Measurements from ENCODE around the gene OXER1. TPM values are rescaled to one million over a fixed set of nuclear protein-coding genes. Genes with fewer than 3 reads are reported as not detected.
A peak's percentile ranks its signal among the peaks of the same experiment; 100 is the strongest.

Gene OXER1
- total RNA-seq, 1 donor from 2014 or later: 1.8 TPM

GRCh38 chr2:42788882-42789281 lies 24.9 kb upstream of the OXER1 start:
- H3K9me3 Mint-ChIP-seq: no peaks in the 10 kb centered on the region
- no peak overlapping the region for H3K27ac Mint-ChIP-seq (ENCODE audit: unreplicated experiment)
- H3K4me1 Mint-ChIP-seq: peaks cover 29% of the 10 kb centered on the region
- TF ChIP-seq CTCF (conservative IDR thresholded peaks at IDR 0.05): no peak
- H3K27me3 Mint-ChIP-seq (ENCODE audit: low read depth): peaks cover 18% of the 10 kb centered on the region
- no peaks in the 10 kb centered on the region for H3K36me3 Mint-ChIP-seq (ENCODE audit: low read depth)
- DNase-seq (ENCODE audit: low read depth, low spot score): no peak
- H3K4me3 Mint-ChIP-seq: no peak overlapping the region

- Mint-ChIP-seq H3K27me3 (ENCODE audit: low read depth) (peaks cover 14% of the 10 kb centered on the region), H3K27ac (ENCODE audit: unreplicated experiment) (no peak overlapping the region), H3K36me3 (ENCODE audit: low read depth) (no peaks in the 10 kb centered on the region), H3K4me1 (peaks cover 25% of the 10 kb centered on the region), H3K9me3 (no peaks in the 10 kb centered on the region), H3K4me3 (no peak overlapping the region)
- no peak for TF ChIP-seq CTCF (conservative IDR thresholded peaks at IDR 0.05)
- no peak for DNase-seq (ENCODE audit: low read depth, low spot score)
These were observed 24.5 kb upstream of the OXER1 start for GRCh38 chr2:42788478-42788793.

GRCh38 chr2:42787788-42788477 lies 24.0 kb upstream of the OXER1 start:
- no peak overlapping the region for H3K4me3 Mint-ChIP-seq
- H3K4me1 Mint-ChIP-seq: peaks cover 22% of the 10 kb centered on the region
- H3K27ac Mint-ChIP-seq (ENCODE audit: unreplicated experiment): no peak overlapping the region
- no peaks in the 10 kb centered on the region for H3K36me3 Mint-ChIP-seq (ENCODE audit: low read depth)
- TF ChIP-seq CTCF (conservative IDR thresholded peaks at IDR 0.05): no peak
- no peak for DNase-seq (ENCODE audit: low read depth, low spot score)
- peaks cover 12% of the 10 kb centered on the region for H3K27me3 Mint-ChIP-seq (ENCODE audit: low read depth)
- H3K9me3 Mint-ChIP-seq: no peaks in the 10 kb centered on the region

GRCh38 chr2:42787424-42787787 lies 23.5 kb upstream of the OXER1 start:
- H3K36me3 Mint-ChIP-seq (ENCODE audit: low read depth): peaks cover 4% of the 10 kb centered on the region
- no peak overlapping the region for H3K27ac Mint-ChIP-seq (ENCODE audit: unreplicated experiment)
- H3K27me3 Mint-ChIP-seq (ENCODE audit: low read depth): peaks cover 12% of the 10 kb centered on the region
- no peaks in the 10 kb centered on the region for H3K9me3 Mint-ChIP-seq
- TF ChIP-seq CTCF (conservative IDR thresholded peaks at IDR 0.05): no peak
- peaks cover 22% of the 10 kb centered on the region for H3K4me1 Mint-ChIP-seq
- H3K4me3 Mint-ChIP-seq: no peak overlapping the region
- no peak for DNase-seq (ENCODE audit: low read depth, low spot score)

- Mint-ChIP-seq H3K4me1 (peaks cover 18% of the 10 kb centered on the region), H3K4me3 (peak overlapping the region; percentile 32), H3K9me3 (no peaks in the 10 kb centered on the region), H3K36me3 (ENCODE audit: low read depth) (peaks cover 11% of the 10 kb centered on the region), H3K27ac (ENCODE audit: unreplicated experiment) (no peak overlapping the region), H3K27me3 (ENCODE audit: low read depth) (peaks cover 9% of the 10 kb centered on the region)
- DNase-seq (ENCODE audit: low read depth, low spot score): no peak
- no peak for TF ChIP-seq CTCF (conservative IDR thresholded peaks at IDR 0.05)
These were observed 22.8 kb upstream of the OXER1 start for GRCh38 chr2:42786561-42787345.

Data from neural crest cell (in vitro differentiated cells).